HEK293 (cell line): ENCODE data around the gene SPEF1.

Experiments
- CTCF ChIA-PET: fragments of 350-600 bp; formaldehyde crosslinking; extraction: SDS; loops from one replicate; lab custom pipeline; 2021; ENCODE audit warnings: antibody characterized with exemption; lab: Yijun Ruan, JAX
- POLR2A ChIA-PET: fragments of 300-600 bp; formaldehyde crosslinking; extraction: SDS; loops from one replicate; lab custom pipeline; 2020; ENCODE audit warnings: antibody characterized with exemption, inconsistent platforms; lab: Yijun Ruan, JAX
- H3K27ac ChIP-seq: fragments of 200-500 bp; sonication (Bioruptor generic); 2 replicates; pipeline ENCODE4 v1.5.1; 2014; ENCODE audit warnings: low read depth, low read length, control low read depth, inconsistent platforms; ENCODE audit errors: extremely low read depth
- H3K36me3 ChIP-seq, 2 experiments: fragments of 200-500 bp in 1 of 2; sonication (Bioruptor generic) in 1 of 2; 1 replicate in 1 of 2; 2 replicates in 1 of 2; pipeline ENCODE4 v1.5.1; 2014 to 2017; ENCODE audit warnings: inconsistent platforms in 2 of 2, low read length in 2 of 2; ENCODE audit not compliant: control insufficient read depth in 2 of 2, insufficient read depth in 1 of 2
- H3K4me1 ChIP-seq: fragments of 200-500 bp; sonication (Bioruptor generic); 2 replicates; pipeline ENCODE4 v1.5.1; 2014; ENCODE audit warnings: mild to moderate bottlenecking, low read length, inconsistent platforms; ENCODE audit not compliant: control insufficient read depth, insufficient read depth
- H3K4me3 ChIP-seq: 2 replicates; pipeline ENCODE4 v1.5.1; 2011; ENCODE audit warnings: low read depth, mild to moderate bottlenecking, control low read depth, low read length, moderate library complexity
- H3K9me3 ChIP-seq: fragments of 200-500 bp; sonication (Bioruptor generic); 2 replicates; pipeline ENCODE4 v1.5.1; 2014; ENCODE audit warnings: low read depth, low read length, inconsistent platforms; ENCODE audit not compliant: control insufficient read depth, insufficient read depth
- FEZF1 ChIP-seq: fragments of 450-650 bp; formaldehyde crosslinking; IDR thresholded peaks from 2 replicates; pipeline ENCODE4 v1.5.1; 2016; ENCODE audit warnings: missing biosample characterization, missing genetic modification characterization
- KLF1 ChIP-seq: fragments of 450-650 bp; formaldehyde crosslinking; IDR thresholded peaks from 2 replicates; pipeline ENCODE4 v1.5.1; 2016; ENCODE audit warnings: missing biosample characterization, missing genetic modification characterization
- KLF10 ChIP-seq: fragments of 450-650 bp; IDR thresholded peaks from 2 replicates; pipeline ENCODE4 v1.5.1; 2018; ENCODE audit warnings: missing biosample characterization, mild to moderate bottlenecking, missing genetic modification characterization
- KLF8 ChIP-seq: fragments of 450-650 bp; formaldehyde crosslinking; IDR thresholded peaks from 2 replicates; pipeline ENCODE4 v1.5.1; 2016; ENCODE audit warnings: missing biosample characterization, missing genetic modification characterization
- PRDM4 ChIP-seq: fragments of 450-650 bp; formaldehyde crosslinking; IDR thresholded peaks from 2 replicates; pipeline ENCODE4 v1.5.1; 2017; ENCODE audit warnings: missing biosample characterization, missing genetic modification characterization
- PRDM6 ChIP-seq: fragments of 450-650 bp; formaldehyde crosslinking; IDR thresholded peaks from 2 replicates; pipeline ENCODE4 v1.5.1; 2017; ENCODE audit warnings: missing biosample characterization, missing genetic modification characterization
- RBAK ChIP-seq: fragments of 450-650 bp; formaldehyde crosslinking; IDR thresholded peaks from 2 replicates; pipeline ENCODE4 v1.5.1; 2016; ENCODE audit warnings: missing biosample characterization, missing genetic modification characterization
- SCRT1 ChIP-seq: fragments of 450-650 bp; formaldehyde crosslinking; IDR thresholded peaks from 2 replicates; pipeline ENCODE4 v1.5.1; 2016; ENCODE audit warnings: missing biosample characterization, missing genetic modification characterization, borderline replicate concordance
- ZNF114 ChIP-seq: fragments of 450-650 bp; formaldehyde crosslinking; IDR thresholded peaks from 2 replicates; pipeline ENCODE4 v1.5.0; 2017; ENCODE audit warnings: missing biosample characterization, missing genetic modification characterization
- ZNF184 ChIP-seq: fragments of 450-650 bp; IDR thresholded peaks from 2 replicates; pipeline ENCODE4 v1.5.1; 2018; ENCODE audit warnings: missing biosample characterization, mild to moderate bottlenecking, missing genetic modification characterization
- ZNF214 ChIP-seq: fragments of 450-650 bp; formaldehyde crosslinking; IDR thresholded peaks from 2 replicates; pipeline ENCODE4 v1.5.1; 2017; ENCODE audit warnings: missing biosample characterization, mild to moderate bottlenecking, missing genetic modification characterization, borderline replicate concordance
- ZNF292 ChIP-seq: fragments of 450-650 bp; formaldehyde crosslinking; IDR thresholded peaks from 2 replicates; pipeline ENCODE4 v1.5.1; 2016; ENCODE audit warnings: low read depth, missing biosample characterization, missing genetic modification characterization, borderline replicate concordance
- ZNF335 ChIP-seq: fragments of 450-650 bp; formaldehyde crosslinking; conservative IDR thresholded peaks from 2 replicates; pipeline ENCODE4 v1.5.1; 2016; ENCODE audit warnings: missing biosample characterization, missing genetic modification characterization
- ZNF404 ChIP-seq: fragments of 450-650 bp; formaldehyde crosslinking; IDR thresholded peaks from 2 replicates; pipeline ENCODE4 v1.5.1; 2017; ENCODE audit warnings: missing biosample characterization, missing genetic modification characterization
- ZNF433 ChIP-seq: fragments of 450-650 bp; formaldehyde crosslinking; IDR thresholded peaks from 2 replicates; pipeline ENCODE4 v1.5.1; 2016; ENCODE audit warnings: missing biosample characterization, missing genetic modification characterization, low read depth
- ZNF544 ChIP-seq: fragments of 450-650 bp; formaldehyde crosslinking; IDR thresholded peaks from 2 replicates; pipeline ENCODE4 v1.5.0; 2017; ENCODE audit warnings: missing biosample characterization, missing genetic modification characterization
- ZNF670 ChIP-seq: fragments of 450-650 bp; formaldehyde crosslinking; IDR thresholded peaks from 2 replicates; pipeline ENCODE4 v1.5.1; 2016; ENCODE audit warnings: missing biosample characterization, missing genetic modification characterization, low read depth
- TF ChIP-seq, protein P1 (sequence below): fragments of 450-650 bp; formaldehyde crosslinking; conservative IDR thresholded peaks from 2 replicates; pipeline ENCODE4 v1.5.1; 2016; ENCODE audit warnings: low read depth, missing biosample characterization, missing genetic modification characterization
- TF ChIP-seq, protein P2 (sequence below): fragments of 450-650 bp; formaldehyde crosslinking; IDR thresholded peaks from 2 replicates; pipeline ENCODE4 v1.5.1; 2016; ENCODE audit warnings: missing biosample characterization, missing genetic modification characterization
- TF ChIP-seq, protein P3 (sequence below): fragments of 450-650 bp; formaldehyde crosslinking; IDR thresholded peaks from 2 replicates; pipeline ENCODE4 v1.5.1; 2016; ENCODE audit warnings: missing biosample characterization, missing genetic modification characterization
- TF ChIP-seq, protein P4 (sequence below): fragments of 450-650 bp; formaldehyde crosslinking; IDR thresholded peaks from 2 replicates; pipeline ENCODE4 v1.5.1; 2016; ENCODE audit warnings: missing biosample characterization, missing genetic modification characterization

SPEF1 gene

GRCh38 chr20:3813848-3814581 lies 32.8 kb upstream of the SPEF1 start (continued):
- TF ChIP-seq, protein P1, sequence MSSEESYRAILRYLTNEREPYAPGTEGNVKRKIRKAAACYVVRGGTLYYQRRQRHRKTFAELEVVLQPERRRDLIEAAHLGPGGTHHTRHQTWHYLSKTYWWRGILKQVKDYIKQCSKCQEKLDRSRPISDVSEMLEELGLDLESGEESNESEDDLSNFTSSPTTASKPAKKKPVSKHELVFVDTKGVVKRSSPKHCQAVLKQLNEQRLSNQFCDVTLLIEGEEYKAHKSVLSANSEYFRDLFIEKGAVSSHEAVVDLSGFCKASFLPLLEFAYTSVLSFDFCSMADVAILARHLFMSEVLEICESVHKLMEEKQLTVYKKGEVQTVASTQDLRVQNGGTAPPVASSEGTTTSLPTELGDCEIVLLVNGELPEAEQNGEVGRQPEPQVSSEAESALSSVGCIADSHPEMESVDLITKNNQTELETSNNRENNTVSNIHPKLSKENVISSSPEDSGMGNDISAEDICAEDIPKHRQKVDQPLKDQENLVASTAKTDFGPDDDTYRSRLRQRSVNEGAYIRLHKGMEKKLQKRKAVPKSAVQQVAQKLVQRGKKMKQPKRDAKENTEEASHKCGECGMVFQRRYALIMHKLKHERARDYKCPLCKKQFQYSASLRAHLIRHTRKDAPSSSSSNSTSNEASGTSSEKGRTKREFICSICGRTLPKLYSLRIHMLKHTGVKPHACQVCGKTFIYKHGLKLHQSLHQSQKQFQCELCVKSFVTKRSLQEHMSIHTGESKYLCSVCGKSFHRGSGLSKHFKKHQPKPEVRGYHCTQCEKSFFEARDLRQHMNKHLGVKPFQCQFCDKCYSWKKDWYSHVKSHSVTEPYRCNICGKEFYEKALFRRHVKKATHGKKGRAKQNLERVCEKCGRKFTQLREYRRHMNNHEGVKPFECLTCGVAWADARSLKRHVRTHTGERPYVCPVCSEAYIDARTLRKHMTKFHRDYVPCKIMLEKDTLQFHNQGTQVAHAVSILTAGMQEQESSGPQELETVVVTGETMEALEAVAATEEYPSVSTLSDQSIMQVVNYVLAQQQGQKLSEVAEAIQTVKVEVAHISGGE (tag by site-specific recombination) = peak; percentile 87
- TF ChIP-seq, protein P2, sequence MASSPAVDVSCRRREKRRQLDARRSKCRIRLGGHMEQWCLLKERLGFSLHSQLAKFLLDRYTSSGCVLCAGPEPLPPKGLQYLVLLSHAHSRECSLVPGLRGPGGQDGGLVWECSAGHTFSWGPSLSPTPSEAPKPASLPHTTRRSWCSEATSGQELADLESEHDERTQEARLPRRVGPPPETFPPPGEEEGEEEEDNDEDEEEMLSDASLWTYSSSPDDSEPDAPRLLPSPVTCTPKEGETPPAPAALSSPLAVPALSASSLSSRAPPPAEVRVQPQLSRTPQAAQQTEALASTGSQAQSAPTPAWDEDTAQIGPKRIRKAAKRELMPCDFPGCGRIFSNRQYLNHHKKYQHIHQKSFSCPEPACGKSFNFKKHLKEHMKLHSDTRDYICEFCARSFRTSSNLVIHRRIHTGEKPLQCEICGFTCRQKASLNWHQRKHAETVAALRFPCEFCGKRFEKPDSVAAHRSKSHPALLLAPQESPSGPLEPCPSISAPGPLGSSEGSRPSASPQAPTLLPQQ = no peak
- TF ChIP-seq ZNF292 (peak; percentile 81; the same call in 1 of the 2 replicates), PRDM4 (peak; percentile 27; the same call in 1 of the 2 replicates)
- TF ChIP-seq, protein P3, sequence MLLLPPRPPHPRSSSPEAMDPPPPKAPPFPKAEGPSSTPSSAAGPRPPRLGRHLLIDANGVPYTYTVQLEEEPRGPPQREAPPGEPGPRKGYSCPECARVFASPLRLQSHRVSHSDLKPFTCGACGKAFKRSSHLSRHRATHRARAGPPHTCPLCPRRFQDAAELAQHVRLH = 0 out of 2 replicates have a peak, but pooled peaks have one; percentile 41

DNA sequence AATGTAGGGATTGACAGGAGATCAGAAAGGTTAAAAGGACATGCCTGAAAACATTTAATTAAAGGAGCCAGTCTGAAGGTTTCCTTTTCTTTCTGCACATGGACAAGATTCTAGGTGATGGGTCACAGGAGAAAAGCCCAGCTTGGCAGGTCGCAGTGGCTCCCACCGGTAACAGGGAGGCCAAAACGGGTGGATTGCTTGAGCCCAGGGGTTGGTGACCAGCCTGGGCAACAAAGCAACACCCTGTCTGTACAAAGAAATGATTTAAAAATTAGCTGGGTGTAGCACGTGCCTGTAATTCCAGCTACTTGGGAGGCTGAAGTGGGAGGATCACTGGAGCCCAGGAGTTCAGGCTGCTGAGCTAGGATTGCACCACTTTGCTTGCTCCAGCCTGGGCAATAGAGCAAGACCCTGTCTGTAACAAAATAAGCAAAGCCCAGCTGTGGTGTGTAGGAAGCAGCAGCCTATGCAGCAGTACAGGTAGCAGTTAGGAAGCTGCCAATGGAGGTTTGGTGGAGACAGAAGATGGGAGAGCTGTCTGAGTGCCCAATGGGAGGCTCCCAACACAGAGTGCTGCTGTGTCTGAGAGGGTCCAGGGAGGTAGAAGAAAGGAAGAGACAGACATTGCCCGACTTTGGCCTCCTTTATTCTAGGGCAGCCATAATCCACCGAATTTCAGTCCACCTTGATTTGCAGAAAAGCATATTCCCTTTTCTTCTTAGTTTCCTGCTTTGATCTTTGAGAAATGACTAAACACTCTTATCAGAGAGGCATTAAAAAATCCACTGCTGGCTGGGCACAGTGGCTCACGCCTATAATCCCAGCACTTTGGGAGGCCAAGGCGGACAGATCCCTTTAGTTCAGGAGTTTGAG lies 32.0 kb upstream of the SPEF1 start:
- CTCF ChIA-PET = interaction anchor here (0.6 to 2.6 kb wide), 9 partner anchors 11 to 258 kb away, joined by 3 to 6 read pairs (median 3); partner anchors contain the start of gene CDC25B
- TF ChIP-seq ZNF670 (tag by site-specific recombination) = no peak
- no peak for TF ChIP-seq ZNF114 (tag by site-specific recombination)
- TF ChIP-seq ZNF433 = no peak
- TF ChIP-seq RBAK (tag by site-specific recombination) = no peak
- no peak for TF ChIP-seq FEZF1
- no peak for TF ChIP-seq KLF8
- TF ChIP-seq ZNF404 = no peak
- TF ChIP-seq KLF10 = no peak
- no peak for TF ChIP-seq PRDM6
- TF ChIP-seq KLF1 (tag by site-specific recombination) = 0 out of 2 replicates have a peak, but pooled peaks have one; percentile 12
- TF ChIP-seq SCRT1 (tag by site-specific recombination) = no peak
- no peak for TF ChIP-seq ZNF184 (tag by site-specific recombination)
- TF ChIP-seq ZNF214 (tag by site-specific recombination) = no peak
- TF ChIP-seq, protein P4, sequence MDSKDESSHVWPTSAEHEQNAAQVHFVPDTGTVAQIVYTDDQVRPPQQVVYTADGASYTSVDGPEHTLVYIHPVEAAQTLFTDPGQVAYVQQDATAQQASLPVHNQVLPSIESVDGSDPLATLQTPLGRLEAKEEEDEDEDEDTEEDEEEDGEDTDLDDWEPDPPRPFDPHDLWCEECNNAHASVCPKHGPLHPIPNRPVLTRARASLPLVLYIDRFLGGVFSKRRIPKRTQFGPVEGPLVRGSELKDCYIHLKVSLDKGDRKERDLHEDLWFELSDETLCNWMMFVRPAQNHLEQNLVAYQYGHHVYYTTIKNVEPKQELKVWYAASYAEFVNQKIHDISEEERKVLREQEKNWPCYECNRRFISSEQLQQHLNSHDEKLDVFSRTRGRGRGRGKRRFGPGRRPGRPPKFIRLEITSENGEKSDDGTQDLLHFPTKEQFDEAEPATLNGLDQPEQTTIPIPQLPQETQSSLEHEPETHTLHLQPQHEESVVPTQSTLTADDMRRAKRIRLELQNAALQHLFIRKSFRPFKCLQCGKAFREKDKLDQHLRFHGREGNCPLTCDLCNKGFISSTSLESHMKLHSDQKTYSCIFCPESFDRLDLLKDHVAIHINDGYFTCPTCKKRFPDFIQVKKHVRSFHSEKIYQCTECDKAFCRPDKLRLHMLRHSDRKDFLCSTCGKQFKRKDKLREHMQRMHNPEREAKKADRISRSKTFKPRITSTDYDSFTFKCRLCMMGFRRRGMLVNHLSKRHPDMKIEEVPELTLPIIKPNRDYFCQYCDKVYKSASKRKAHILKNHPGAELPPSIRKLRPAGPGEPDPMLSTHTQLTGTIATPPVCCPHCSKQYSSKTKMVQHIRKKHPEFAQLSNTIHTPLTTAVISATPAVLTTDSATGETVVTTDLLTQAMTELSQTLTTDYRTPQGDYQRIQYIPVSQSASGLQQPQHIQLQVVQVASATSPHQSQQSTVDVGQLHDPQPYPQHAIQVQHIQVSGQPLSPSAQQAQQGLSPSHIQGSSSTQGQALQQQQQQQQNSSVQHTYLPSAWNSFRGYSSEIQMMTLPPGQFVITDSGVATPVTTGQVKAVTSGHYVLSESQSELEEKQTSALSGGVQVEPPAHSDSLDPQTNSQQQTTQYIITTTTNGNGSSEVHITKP (tag by site-specific recombination) = peak; percentile 72
- TF ChIP-seq ZNF335 (tag by site-specific recombination) = no peak
- TF ChIP-seq ZNF544 (tag by site-specific recombination) = no peak

More for the DNA sequence above, 32.0 kb upstream of the SPEF1 start:
- Histone ChIP-seq H3K4me1 (peaks cover 20% of the 10 kb centered on the region), H3K27ac (no peak overlapping the region), H3K9me3 (no peaks in the 10 kb centered on the region), H3K4me3 (no peak overlapping the region), H3K36me3 (no peaks in the 10 kb centered on the region)
- POLR2A ChIA-PET = interaction anchor here (0.5 to 4.2 kb wide), 8 partner anchors 10 to 84 kb away, joined by 3 to 26 read pairs (median 4); partner anchors contain the start of genes ADISSP, CDC25B and CENPB
